Endothelial cell of umbilical vein (primary cell): Measurements from ENCODE around the gene SV2C. TPM values are rescaled to one million over a fixed set of nuclear protein-coding genes. Genes with fewer than 3 reads are reported as not detected.

ENCODE experiments used
- BruUV-seq: library from RNA; stranded (reverse); fragments of 400-500 nt; replicated peaks from 2 replicates; lab custom pipeline; 2021; lab: Mats Ljungman, UMichigan
- CTCF ChIA-PET: fragments of 300-600, 350-600 bp; sonication (Branson Sonifier 250); formaldehyde crosslinking; loops from one replicate; lab custom pipeline; 2021; ENCODE audit warnings: antibody characterized with exemption, inconsistent platforms; lab: Charles Lee
- POLR2A ChIA-PET: fragments of 300-600, 350-600 bp; sonication (Branson Sonifier 250); formaldehyde crosslinking; loops from one replicate; lab custom pipeline; 2021; ENCODE audit warnings: antibody characterized with exemption, inconsistent platforms; lab: Charles Lee
- DNase-seq: peaks from one replicate; pipeline ENCODE4 v3.0.0-alpha.2; 2011; ENCODE audit warnings: low read depth, low spot score
- FAIRE-seq: peaks from 2 replicates; lab custom pipeline; 2011; peaks lifted over from hg19 to GRCh38; lab: Jason Lieb, UNC
- H2AFZ ChIP-seq: 2 replicates; pipeline ENCODE4 v1.6.0; 2012; ENCODE audit warnings: low read depth, low read length, control low read depth, inconsistent platforms
- H3K27ac ChIP-seq: 2 replicates; pipeline ENCODE4 v1.5.1; 2011; ENCODE audit warnings: low read depth, mild to moderate bottlenecking, control low read depth, low read length, moderate library complexity; ENCODE audit not compliant: insufficient read depth
- H3K27me3 ChIP-seq, 2 experiments: 2 replicates each; pipeline versions ENCODE4 v1.6.0 to v1.6.1; 2011; ENCODE audit warnings: low read length in 2 of 2, mixed read lengths in 1 of 2; ENCODE audit not compliant: control insufficient read depth in 2 of 2, insufficient read depth in 2 of 2
- H3K36me3 ChIP-seq, 2 experiments: 2 replicates in 1 of 2; 3 replicates in 1 of 2; pipeline ENCODE4 v1.5.1; 2011; ENCODE audit warnings: low read length in 2 of 2, mild to moderate bottlenecking in 1 of 2, moderate library complexity in 1 of 2; ENCODE audit not compliant: control insufficient read depth in 2 of 2, insufficient read depth in 2 of 2; ENCODE audit errors: extremely low read depth in 1 of 2
- H3K4me1 ChIP-seq: 3 replicates; pipeline ENCODE4 v1.5.1; 2011; ENCODE audit warnings: mild to moderate bottlenecking, low read length; ENCODE audit not compliant: control insufficient read depth, insufficient read depth; ENCODE audit errors: extremely low read depth
- H3K4me2 ChIP-seq: 2 replicates; pipeline ENCODE4 v1.6.1; 2011; ENCODE audit warnings: low read length, control low read depth, mixed read lengths; ENCODE audit not compliant: insufficient read depth
- H3K4me3 ChIP-seq, 3 experiments: fragments of 200-600 bp in 1 of 3; sonication (generic), shearing (Covaris generic) in 1 of 3; replicated peaks in 1 of 3; 2 replicates each; pipeline ENCODE4 v1.5.1; 2011 to 2016; ENCODE audit warnings: control low read depth in 3 of 3, low read length in 3 of 3, mild to moderate bottlenecking in 2 of 3, inconsistent platforms in 1 of 3, low read depth in 1 of 3, moderate library complexity in 1 of 3; ENCODE audit not compliant: insufficient read depth in 1 of 3
- H3K79me2 ChIP-seq: 2 replicates; pipeline ENCODE4 v1.6.0; 2012; ENCODE audit warnings: low read length, inconsistent platforms; ENCODE audit not compliant: control insufficient read depth, insufficient read depth
- H3K9ac ChIP-seq: replicated peaks from 2 replicates; pipeline ENCODE3; 2011; ENCODE audit warnings: low read length, control low read depth; ENCODE audit not compliant: insufficient read depth; ENCODE audit errors: extremely low read depth
- H3K9me1 ChIP-seq: replicated peaks from 3 replicates; pipeline ENCODE4 v1.6.0; 2011; ENCODE audit warnings: mild to moderate bottlenecking, low read length; ENCODE audit not compliant: control insufficient read depth, insufficient read depth; ENCODE audit errors: extremely low read depth
- H3K9me3 ChIP-seq: replicated peaks from 2 replicates; pipeline ENCODE4 v1.5.1; 2012; ENCODE audit warnings: low read length, inconsistent platforms; ENCODE audit not compliant: control insufficient read depth, insufficient read depth
- H4K20me1 ChIP-seq: replicated peaks from 2 replicates; pipeline ENCODE3; 2011; ENCODE audit warnings: mild to moderate bottlenecking, low read length; ENCODE audit not compliant: control insufficient read depth, insufficient read depth; ENCODE audit errors: extremely low read depth
- EZH2 ChIP-seq: IDR thresholded peaks from 2 replicates; pipeline ENCODE4 v1.6.1; 2012; ENCODE audit warnings: borderline replicate concordance, low read depth, mild to moderate bottlenecking, moderate library complexity, low read length, inconsistent platforms; ENCODE audit not compliant: severe bottlenecking
- FOS ChIP-seq: IDR thresholded peaks from 2 replicates; pipeline ENCODE4 v1.6.1; 2011; ENCODE audit warnings: mild to moderate bottlenecking, low read length, moderate library complexity, borderline replicate concordance; ENCODE audit not compliant: insufficient read depth
- GATA2 ChIP-seq: IDR thresholded peaks from 2 replicates; pipeline ENCODE4 v1.7.0; 2011; ENCODE audit warnings: low read depth, mild to moderate bottlenecking, moderate library complexity, mixed read lengths, low read length; ENCODE audit not compliant: insufficient read length, insufficient read depth
- JUN ChIP-seq: IDR thresholded peaks from 2 replicates; pipeline ENCODE4 v1.6.1; 2011; ENCODE audit warnings: borderline replicate concordance, low read depth; ENCODE audit not compliant: insufficient read length, insufficient read depth
- MYC ChIP-seq: IDR thresholded peaks from one replicate; pipeline ENCODE4 v1.6.1; 2011; ENCODE audit warnings: mild to moderate bottlenecking, low read depth, low read length
- POLR2A ChIP-seq: IDR thresholded peaks from 2 replicates; pipeline ENCODE4 v1.6.1; 2012; ENCODE audit warnings: low read depth, mild to moderate bottlenecking, control low read depth, low read length
- POLR2AphosphoS5 ChIP-seq: IDR thresholded peaks from 2 replicates; pipeline ENCODE4 v1.6.1; 2012; ENCODE audit warnings: low read depth, mild to moderate bottlenecking, control low read depth, low read length, moderate library complexity; ENCODE audit not compliant: insufficient read depth
- dilution Hi-C: fragments of 300-500 bp; cut with MboI; formaldehyde crosslinking; loops from one replicate; pipeline ENCODE4 v1.15.0; 2019; ENCODE audit warnings: low sequenced_read_pairs; ENCODE audit not compliant: extremely low pct_ligation_motif_present
- intact Hi-C: fragments of 100-400 bp; cut with micrococcal nuclease; formaldehyde crosslinking; loops from one replicate; pipeline ENCODE4 v1.10.0; 2022
- polyA plus RNA-seq, 4 experiments: library from polyadenylated mRNA; depleted of rRNA in 3 of 4; stranded (reverse) in 3 of 4; unstranded in 1 of 4; fragments of >200 nt; gene quantifications; 2 replicates each; pipeline versions ENCODE4 v1.2.1 to v1.2.3, GENCODE V29; 2011 to 2012; ENCODE audit warnings: missing spikeins in 1 of 4
- total RNA-seq: library from RNA; stranded (reverse); gene quantifications from 2 replicates; pipeline ENCODE4 v1.2.3, GENCODE V29; 2021
- TF ChIP-seq, protein P1 (sequence below): IDR thresholded peaks from 2 replicates; pipeline ENCODE4 v1.6.1; 2011; ENCODE audit not compliant: insufficient read depth, insufficient read length
- TF ChIP-seq, protein P2 (sequence below), 2 donors: IDR thresholded peaks; 1 replicate in 1 of 2; 2 replicates in 1 of 2; pipeline ENCODE4 v1.5.1; 2011; ENCODE audit warnings: low read length in 2 of 2, mild to moderate bottlenecking in 2 of 2, moderate library complexity in 2 of 2, control low read depth in 1 of 2, inconsistent platforms in 1 of 2, low read depth in 1 of 2; ENCODE audit not compliant: insufficient read depth in 1 of 2; ENCODE audit errors: extremely low read depth in 1 of 2

The SV2C gene
- total and polyA plus RNA-seq, 2 donors (not counting 3 experiments of a cell fraction or from before 2014, with no cell fraction given): not detected

- no peak for FAIRE-seq
- Histone ChIP-seq H3K36me3 (no peaks in the 10 kb centered on the region), H3K4me3 (no peak overlapping the region), H3K27me3 (peaks cover 0 to 3% of the 10 kb centered on the region in 2 experiments), H4K20me1 (no peaks in the 10 kb centered on the region), H3K27ac (no peak overlapping the region), H2AFZ (no peak overlapping the region), H3K4me2 (no peak overlapping the region), H3K9ac (no peak overlapping the region), H3K4me1 (no peaks in the 10 kb centered on the region), H3K79me2 (no peaks in the 10 kb centered on the region), H3K9me1 (no peaks in the 10 kb centered on the region), H3K9me3 (no peaks in the 10 kb centered on the region)
- intact Hi-C loops: no loop called here
- ChIA-PET POLR2A (no interaction called here), CTCF (no interaction called here)
- BruUV-seq: no TSS peak
- DNase-seq: no peak
- dilution Hi-C loops: no loop called here
- TF ChIP-seq MYC (no peak), EZH2 (no peak), POLR2A (no peak), GATA2 (no peak), JUN (no peak), POLR2AphosphoS5 (no peak), FOS (no peak)
- TF ChIP-seq, protein P1, sequence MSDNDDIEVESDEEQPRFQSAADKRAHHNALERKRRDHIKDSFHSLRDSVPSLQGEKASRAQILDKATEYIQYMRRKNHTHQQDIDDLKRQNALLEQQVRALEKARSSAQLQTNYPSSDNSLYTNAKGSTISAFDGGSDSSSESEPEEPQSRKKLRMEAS: no peak
- TF ChIP-seq, protein P2, sequence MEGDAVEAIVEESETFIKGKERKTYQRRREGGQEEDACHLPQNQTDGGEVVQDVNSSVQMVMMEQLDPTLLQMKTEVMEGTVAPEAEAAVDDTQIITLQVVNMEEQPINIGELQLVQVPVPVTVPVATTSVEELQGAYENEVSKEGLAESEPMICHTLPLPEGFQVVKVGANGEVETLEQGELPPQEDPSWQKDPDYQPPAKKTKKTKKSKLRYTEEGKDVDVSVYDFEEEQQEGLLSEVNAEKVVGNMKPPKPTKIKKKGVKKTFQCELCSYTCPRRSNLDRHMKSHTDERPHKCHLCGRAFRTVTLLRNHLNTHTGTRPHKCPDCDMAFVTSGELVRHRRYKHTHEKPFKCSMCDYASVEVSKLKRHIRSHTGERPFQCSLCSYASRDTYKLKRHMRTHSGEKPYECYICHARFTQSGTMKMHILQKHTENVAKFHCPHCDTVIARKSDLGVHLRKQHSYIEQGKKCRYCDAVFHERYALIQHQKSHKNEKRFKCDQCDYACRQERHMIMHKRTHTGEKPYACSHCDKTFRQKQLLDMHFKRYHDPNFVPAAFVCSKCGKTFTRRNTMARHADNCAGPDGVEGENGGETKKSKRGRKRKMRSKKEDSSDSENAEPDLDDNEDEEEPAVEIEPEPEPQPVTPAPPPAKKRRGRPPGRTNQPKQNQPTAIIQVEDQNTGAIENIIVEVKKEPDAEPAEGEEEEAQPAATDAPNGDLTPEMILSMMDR (IDR thresholded peaks at IDR 0.05; ENCODE audit: extremely low read depth in 1 of 2, insufficient read depth in 1 of 2, low read depth in 1 of 2, low read length in 2 of 2): no peak
These were observed 127.8 kb downstream of the SV2C start for GRCh38 chr5:76210946-76211345.
